ENCODE results near the gene KCNJ18. TPM values are rescaled to one million over a fixed set of nuclear protein-coding genes. Genes with fewer than 3 reads are reported as not detected.
"Not testable (repeated sequence)": the region's sequence is repeated elsewhere in the genome, so short reads cannot be mapped to it uniquely, and the experiment has no call there.

KCNJ18 gene
- total RNA-seq = not detected

- in situ Hi-C loops (cut with MboI; ENCODE audit: low sequenced_read_pairs in 4 of 4); DNase-seq; intact Hi-C loops (cut with DNase I; ENCODE audit: low total_unique reads); H3K36me3 ChIP-seq; H3K4me1 ChIP-seq; H3K27me3 ChIP-seq; H3K4me3 ChIP-seq; H3K9me3 ChIP-seq: not testable (repeated sequence)
- H3K27ac ChIP-seq = peak within 1 kb of the TSS in 1 of 4 donors; percentile 55
- peak in 1 of 2 donors; percentile 50 for ATAC-seq
These were observed at the start of gene KCNJ18 for GRCh38 chr17:21691883-21692703. KCNJ18 (plus strand) TSS chr17:21692523; CDS start chr17:21702787, 10,264 bp downstream.

- H3K36me3 ChIP-seq; H3K27me3 ChIP-seq; H3K4me1 ChIP-seq; intact Hi-C loops (cut with DNase I; ENCODE audit: low total_unique reads); in situ Hi-C loops (cut with MboI; ENCODE audit: low sequenced_read_pairs in 4 of 4); H3K9me3 ChIP-seq; H3K27ac ChIP-seq; DNase-seq; H3K4me3 ChIP-seq; ATAC-seq: not testable (repeated sequence)
These were observed 44.2 kb upstream of the KCNJ18 start for GRCh38 chr17:21648125-21648524.

- intact Hi-C loops (cut with DNase I; ENCODE audit: low total_unique reads); ATAC-seq; H3K36me3 ChIP-seq; H3K9me3 ChIP-seq; H3K4me3 ChIP-seq; H3K4me1 ChIP-seq; H3K27me3 ChIP-seq; in situ Hi-C loops (cut with MboI; ENCODE audit: low sequenced_read_pairs in 4 of 4); DNase-seq; H3K27ac ChIP-seq: not testable (repeated sequence)
These were observed 42.3 kb upstream of the KCNJ18 start for GRCh38 chr17:21650043-21650442.

GRCh38 chr17:21652049-21652448, 40.3 kb upstream of the KCNJ18 start:
- H3K9me3 ChIP-seq; ATAC-seq; H3K27ac ChIP-seq; in situ Hi-C loops (cut with MboI; ENCODE audit: low sequenced_read_pairs in 4 of 4); H3K4me3 ChIP-seq; intact Hi-C loops (cut with DNase I; ENCODE audit: low total_unique reads); H3K36me3 ChIP-seq; H3K4me1 ChIP-seq; H3K27me3 ChIP-seq; DNase-seq: not testable (repeated sequence)

- ATAC-seq; in situ Hi-C loops (cut with MboI; ENCODE audit: low sequenced_read_pairs in 4 of 4): not testable (repeated sequence)
These were observed 39.1 kb upstream of the KCNJ18 start for GRCh38 chr17:21653211-21653610.

GRCh38 chr17:21656518-21657309, 35.6 kb upstream of the KCNJ18 start:
- intact Hi-C loops (cut with DNase I; ENCODE audit: low total_unique reads); ATAC-seq; in situ Hi-C loops (cut with MboI; ENCODE audit: low sequenced_read_pairs in 4 of 4): not testable (repeated sequence)

More at GRCh38 chr17:21653211-21653610, 39.1 kb upstream of the KCNJ18 start:
- DNase-seq; H3K4me1 ChIP-seq; H3K9me3 ChIP-seq; H3K27ac ChIP-seq; H3K27me3 ChIP-seq; intact Hi-C loops (cut with DNase I; ENCODE audit: low total_unique reads); H3K36me3 ChIP-seq; H3K4me3 ChIP-seq: not testable (repeated sequence)

GRCh38 chr17:21659635-21660034, 32.7 kb upstream of the KCNJ18 start:
- DNase-seq; H3K27me3 ChIP-seq; in situ Hi-C loops (cut with MboI; ENCODE audit: low sequenced_read_pairs in 4 of 4); H3K4me3 ChIP-seq; H3K27ac ChIP-seq; ATAC-seq; intact Hi-C loops (cut with DNase I; ENCODE audit: low total_unique reads); H3K36me3 ChIP-seq; H3K4me1 ChIP-seq; H3K9me3 ChIP-seq: not testable (repeated sequence)

More at GRCh38 chr17:21656518-21657309, 35.6 kb upstream of the KCNJ18 start:
- not testable (repeated sequence) for H3K4me3 ChIP-seq, H3K4me1 ChIP-seq, H3K27ac ChIP-seq, H3K9me3 ChIP-seq, H3K27me3 ChIP-seq, H3K36me3 ChIP-seq, DNase-seq

- H3K4me3 ChIP-seq; H3K4me1 ChIP-seq; ATAC-seq; H3K9me3 ChIP-seq; H3K27me3 ChIP-seq; in situ Hi-C loops (cut with MboI; ENCODE audit: low sequenced_read_pairs in 4 of 4); H3K27ac ChIP-seq; intact Hi-C loops (cut with DNase I; ENCODE audit: low total_unique reads); H3K36me3 ChIP-seq; DNase-seq: not testable (repeated sequence)
These were observed 30.9 kb upstream of the KCNJ18 start for GRCh38 chr17:21661455-21661854.

- in situ Hi-C loops (cut with MboI; ENCODE audit: low sequenced_read_pairs in 4 of 4); H3K36me3 ChIP-seq; H3K4me1 ChIP-seq; H3K27me3 ChIP-seq; H3K4me3 ChIP-seq; H3K27ac ChIP-seq; ATAC-seq; H3K9me3 ChIP-seq; intact Hi-C loops (cut with DNase I; ENCODE audit: low total_unique reads); DNase-seq: not testable (repeated sequence)
These were observed 29.2 kb upstream of the KCNJ18 start for GRCh38 chr17:21663166-21663565.

GRCh38 chr17:21663614-21664474, 28.5 kb upstream of the KCNJ18 start:
- H3K36me3 ChIP-seq; intact Hi-C loops (cut with DNase I; ENCODE audit: low total_unique reads); DNase-seq; ATAC-seq; H3K27me3 ChIP-seq; H3K4me1 ChIP-seq; H3K9me3 ChIP-seq; H3K4me3 ChIP-seq; in situ Hi-C loops (cut with MboI; ENCODE audit: low sequenced_read_pairs in 4 of 4); H3K27ac ChIP-seq: not testable (repeated sequence)

GRCh38 chr17:21665171-21665570, 27.2 kb upstream of the KCNJ18 start:
- DNase-seq; H3K36me3 ChIP-seq; H3K9me3 ChIP-seq; ATAC-seq; H3K4me3 ChIP-seq; H3K27ac ChIP-seq; in situ Hi-C loops (cut with MboI; ENCODE audit: low sequenced_read_pairs in 4 of 4); H3K4me1 ChIP-seq; intact Hi-C loops (cut with DNase I; ENCODE audit: low total_unique reads); H3K27me3 ChIP-seq: not testable (repeated sequence)

Data from gastrocnemius medialis (tissue), 4 donors.